Lung (tissue), 12 donors: Measurements from ENCODE around the gene NPW. TPM values are rescaled to one million over a fixed set of nuclear protein-coding genes. Genes with fewer than 3 reads are reported as not detected.
A peak's percentile ranks its signal among the peaks of the same experiment; 100 is the strongest.

Experiments
- ATAC-seq: fragments of 200-7000 bp; cut with Tn5 transposase; one replicate; pipeline ENCODE4 v1.9.1; 2020; ENCODE audit warnings: moderate number of reproducible peaks; ENCODE audit not compliant: insufficient read depth, low FRiP score
- DNase-seq, 3 donors: peaks; one replicate each; pipeline ENCODE4 v3.0.0-alpha.2; 2013 to 2017
- H3K27ac ChIP-seq, 2 donors: one replicate each; pipeline ENCODE4 v1.5.1; 2013; ENCODE audit warnings: mild to moderate bottlenecking in 2 of 2, moderate library complexity in 2 of 2, control low read depth in 1 of 2, inconsistent platforms in 1 of 2, low read depth in 1 of 2, low read length in 1 of 2
- H3K27me3 ChIP-seq, 3 donors: one replicate each; pipeline ENCODE4 v1.5.1; 2013; ENCODE audit warnings: low read length in 2 of 3; ENCODE audit not compliant: control insufficient read depth in 3 of 3, insufficient read depth in 3 of 3
- H3K36me3 ChIP-seq, 4 donors: one replicate each; pipeline ENCODE4 v1.5.1; 2013; ENCODE audit warnings: low read length in 4 of 4, mild to moderate bottlenecking in 1 of 4, moderate library complexity in 1 of 4; ENCODE audit not compliant: control insufficient read depth in 4 of 4, insufficient read depth in 4 of 4
- H3K4me1 ChIP-seq, 5 donors: one replicate each; pipeline ENCODE4 v1.5.1; 2013; ENCODE audit warnings: low read length in 5 of 5, mild to moderate bottlenecking in 2 of 5, moderate library complexity in 1 of 5; ENCODE audit not compliant: control insufficient read depth in 5 of 5, insufficient read depth in 5 of 5
- H3K4me3 ChIP-seq: one replicate; pipeline ENCODE4 v1.5.1; 2013; ENCODE audit warnings: mild to moderate bottlenecking, control low read depth, moderate library complexity
- H3K9ac ChIP-seq, 2 donors: one replicate each; pipeline ENCODE4 v1.5.1; 2013; ENCODE audit warnings: low read length in 2 of 2, control low read depth in 1 of 2; ENCODE audit not compliant: insufficient read depth in 1 of 2
- H3K9me3 ChIP-seq, 4 donors: one replicate each; pipeline ENCODE4 v1.5.1; 2013; ENCODE audit warnings: low read length in 3 of 4, mild to moderate bottlenecking in 1 of 4, moderate library complexity in 1 of 4; ENCODE audit not compliant: control insufficient read depth in 4 of 4, insufficient read depth in 3 of 4
- CTCF ChIP-seq: IDR thresholded peaks from 2 replicates; pipeline ENCODE4 v1.5.1; 2012; ENCODE audit warnings: mild to moderate bottlenecking; ENCODE audit errors: control extremely low read depth, extremely low read depth
- WGBS, 2 donors: extraction: QIAGEN DNeasy Blood & Tissue Kit; methylation state at CpG; one replicate each; pipeline ENCODE4 v1.1.7; 2013; 5-methylcytosine and 5-hydroxymethylcytosine counted together
- polyA plus RNA-seq, 2 donors: library from polyadenylated mRNA; stranded (reverse); fragments of 200-250 nt; gene quantifications; one replicate each; pipeline ENCODE4 v1.2.1, GENCODE V29; 2013
- total RNA-seq, 2 donors: library from RNA; depleted of rRNA in 1 of 2; stranded (reverse); fragments of >200 nt in 1 of 2; gene quantifications; one replicate each; pipeline ENCODE4 v1.2.1, GENCODE V29; 2014 to 2021
- donor health status: control.
- donor health status: control.
- donor health status: Bipolar disorder and iron deficiency.
- donor health status: healthy.
- donor health status: DM: yes; HTN: yes; CAD: no.

Gene NPW
- total and polyA plus RNA-seq, 4 donors, result 0.12 to 1.3 (median 0.53) TPM

GRCh38 chr16:2023092-2024031 lies 3.8 kb downstream of the NPW start:
- Histone ChIP-seq H3K9me3 (no peaks in the 10 kb centered on the region), H3K27ac (peak overlapping the region; percentile 56 to 82), H3K4me1 (peaks cover 0 to 43% (median 17%) of the 10 kb centered on the region in 5 donors), H3K4me3 (no peak overlapping the region), H3K36me3 (no peaks in the 10 kb centered on the region), H3K27me3 (peaks cover 4 to 7% (median 4%) of the 10 kb centered on the region in 3 donors), H3K9ac (peak overlapping the region in 1 of 2 donors; percentile 79)
- peak; percentile 93 for ATAC-seq
- peak; percentile 94 to 96 (median 96) for DNase-seq
- peak; percentile 99 for TF ChIP-seq CTCF
- WGBS, 2 donors, result 10 to 17% methylated on average over 44 to 53 of the region's 53 CpGs

GRCh38 chr16:2024032-2024420 lies 4.4 kb downstream of the NPW start:
- Histone ChIP-seq H3K9me3 (no peaks in the 10 kb centered on the region), H3K4me3 (peak overlapping the region; percentile 2), H3K36me3 (peaks cover 0 to 1% (median 0%) of the 10 kb centered on the region in 4 donors), H3K9ac (no peak overlapping the region), H3K27me3 (peaks cover 4 to 7% (median 4%) of the 10 kb centered on the region in 3 donors), H3K27ac (peak overlapping the region; percentile 56 to 82), H3K4me1 (peaks cover 0 to 50% (median 22%) of the 10 kb centered on the region in 5 donors)
- ATAC-seq (no peak), DNase-seq (no peak)
- 73 to 81% methylated on average over 12 of the region's 12 CpGs for WGBS, 2 donors
- TF ChIP-seq CTCF, result no peak

GRCh38 chr16:2025251-2025650 lies 5.7 kb downstream of the NPW start:
- H3K4me3 ChIP-seq, result no peak overlapping the region
- DNase-seq, result no peak
- peaks cover 0 to 44% (median 22%) of the 10 kb centered on the region in 5 donors for H3K4me1 ChIP-seq

More at GRCh38 chr16:2025251-2025650, 5.7 kb downstream of the NPW start:
- Histone ChIP-seq H3K36me3 (peaks cover 0 to 8% (median 0%) of the 10 kb centered on the region in 4 donors), H3K9me3 (no peaks in the 10 kb centered on the region), H3K27me3 (peaks cover 0 to 4% (median 1%) of the 10 kb centered on the region in 3 donors), H3K9ac (no peak overlapping the region), H3K27ac (peak overlapping the region in 1 of 2 donors; percentile 12)
- TF ChIP-seq CTCF, result no peak
- ATAC-seq, result no peak
- 87 to 93% methylated on average over 14 of the region's 14 CpGs for WGBS, 2 donors
